ENCODE measurements around the gene ZBTB9. TPM values are rescaled to one million over a fixed set of nuclear protein-coding genes. Genes with fewer than 3 reads are reported as not detected.
A peak's percentile ranks its signal among the peaks of the same experiment; 100 is the strongest.

The ZBTB9 gene
- total RNA-seq, 1 experiment from 2014 or later, result 11.4 TPM

GRCh38 chr6:33428224-33428965, 26.0 kb upstream of the ZBTB9 start:
- no peaks in the 10 kb centered on the region for H3K9me3 ChIP-seq
- no peaks in the 10 kb centered on the region for H3K9me3 Mint-ChIP-seq (ENCODE audit: unreplicated experiment)
- peak; percentile 28 to 47 for TF ChIP-seq CTCF (IDR thresholded peaks at IDR 0.05; ENCODE audit: insufficient read depth in 1 of 2, low read depth in 1 of 2, low read length in 1 of 2, severe bottlenecking in 1 of 2, unreplicated experiment in 1 of 2)
- no peaks in the 10 kb centered on the region for H3K36me3 ChIP-seq (ENCODE audit: control insufficient read depth, insufficient read depth, low read length)
- H3K4me3 ChIP-seq (ENCODE audit: low read depth, low read length), result peak overlapping the region; percentile 63
- ChIA-PET POLR2A (no interaction called here), CTCF (no interaction called here)
- intact Hi-C loops (cut with micrococcal nuclease; ENCODE audit: unreplicated experiment), result loop anchor here (2.0 to 5.0 kb wide), 3 partner anchors 26 to 144 kb away; partner anchors contain the start of genes RGL2 and ZBTB9
- DNase-seq, result peak; percentile 64 to 74
- H3K4me1 ChIP-seq, result peaks cover 59% of the 10 kb centered on the region
- H3K36me3 Mint-ChIP-seq (ENCODE audit: insufficient read depth, unreplicated experiment), result peaks cover 7% of the 10 kb centered on the region
- H3K27me3 Mint-ChIP-seq (ENCODE audit: insufficient read depth, unreplicated experiment), result no peaks in the 10 kb centered on the region
- peak overlapping the region; percentile 81 for H3K4me3 Mint-ChIP-seq (ENCODE audit: unreplicated experiment)
- H3K27me3 ChIP-seq (replicated peaks; ENCODE audit: control insufficient read depth, insufficient read depth, low read length), result no peaks in the 10 kb centered on the region
- H3K4me1 Mint-ChIP-seq (ENCODE audit: low read depth, unreplicated experiment), result peaks cover 38% of the 10 kb centered on the region
- BruUV-seq (replicated peaks), result no TSS peak
- H3K27ac Mint-ChIP-seq (ENCODE audit: unreplicated experiment), result peak overlapping the region; percentile 87

- H3K4me1 Mint-ChIP-seq (ENCODE audit: low read depth, unreplicated experiment), result peaks cover 33% of the 10 kb centered on the region
- Histone ChIP-seq H3K36me3 (ENCODE audit: control insufficient read depth, insufficient read depth, low read length) (no peaks in the 10 kb centered on the region), H3K4me1 (peaks cover 59% of the 10 kb centered on the region), H3K27me3 (replicated peaks; ENCODE audit: control insufficient read depth, insufficient read depth, low read length) (no peaks in the 10 kb centered on the region), H3K4me3 (ENCODE audit: low read depth, low read length) (no peak overlapping the region), H3K9me3 (no peaks in the 10 kb centered on the region)
- peak overlapping the region; percentile 81 for H3K4me3 Mint-ChIP-seq (ENCODE audit: unreplicated experiment)
- ChIA-PET CTCF (no interaction called here), POLR2A (no interaction called here)
- H3K27me3 Mint-ChIP-seq (ENCODE audit: insufficient read depth, unreplicated experiment), result no peaks in the 10 kb centered on the region
- TF ChIP-seq CTCF (IDR thresholded peaks at IDR 0.05; ENCODE audit: insufficient read depth in 1 of 2, low read depth in 1 of 2, low read length in 1 of 2, severe bottlenecking in 1 of 2, unreplicated experiment in 1 of 2), result no peak
- intact Hi-C loops (cut with micrococcal nuclease; ENCODE audit: unreplicated experiment), result loop anchor here (2.0 to 5.0 kb wide), 3 partner anchors 26 to 143 kb away; partner anchors contain the start of genes RGL2 and ZBTB9
- H3K9me3 Mint-ChIP-seq (ENCODE audit: unreplicated experiment), result no peaks in the 10 kb centered on the region
- no peak for DNase-seq
- H3K36me3 Mint-ChIP-seq (ENCODE audit: insufficient read depth, unreplicated experiment), result peaks cover 7% of the 10 kb centered on the region
- peak overlapping the region; percentile 87 for H3K27ac Mint-ChIP-seq (ENCODE audit: unreplicated experiment)
- no TSS peak for BruUV-seq (replicated peaks)
Observed at GRCh38 chr6:33428966-33429749, 25.2 kb upstream of the ZBTB9 start.

- CTCF ChIA-PET, result no interaction called here
- BruUV-seq (replicated peaks), result no TSS peak
- no peaks in the 10 kb centered on the region for H3K27me3 ChIP-seq (replicated peaks; ENCODE audit: control insufficient read depth, insufficient read depth, low read length)
- Mint-ChIP-seq H3K27me3 (ENCODE audit: insufficient read depth, unreplicated experiment) (no peaks in the 10 kb centered on the region), H3K27ac (ENCODE audit: unreplicated experiment) (no peak overlapping the region), H3K4me1 (ENCODE audit: low read depth, unreplicated experiment) (peaks cover 27% of the 10 kb centered on the region), H3K4me3 (ENCODE audit: unreplicated experiment) (no peak overlapping the region), H3K36me3 (ENCODE audit: insufficient read depth, unreplicated experiment) (peaks cover 7% of the 10 kb centered on the region), H3K9me3 (ENCODE audit: unreplicated experiment) (no peaks in the 10 kb centered on the region)
- H3K4me3 ChIP-seq (ENCODE audit: low read depth, low read length), result no peak overlapping the region
- peaks cover 57% of the 10 kb centered on the region for H3K4me1 ChIP-seq
- intact Hi-C loops (cut with micrococcal nuclease; ENCODE audit: unreplicated experiment), result loop anchor here (2.0 to 5.0 kb wide), 3 partner anchors 25 to 143 kb away; partner anchors contain the start of genes RGL2 and ZBTB9
- TF ChIP-seq CTCF (IDR thresholded peaks at IDR 0.05; ENCODE audit: insufficient read depth in 1 of 2, low read depth in 1 of 2, low read length in 1 of 2, severe bottlenecking in 1 of 2, unreplicated experiment in 1 of 2), result no peak
- H3K36me3 ChIP-seq (ENCODE audit: control insufficient read depth, insufficient read depth, low read length), result no peaks in the 10 kb centered on the region
- DNase-seq, result no peak
- H3K9me3 ChIP-seq, result no peaks in the 10 kb centered on the region
- POLR2A ChIA-PET, result no interaction called here
Observed at GRCh38 chr6:33429750-33430052, 24.7 kb upstream of the ZBTB9 start.

All from Caco-2 (cell line).